Heart right ventricle (tissue), 16 donors: ENCODE measurements around the gene L3MBTL1. TPM values are rescaled to one million over a fixed set of nuclear protein-coding genes. Genes with fewer than 3 reads are reported as not detected.

Experiments
- ATAC-seq, 8 donors: fragments of 200-7000 bp; cut with Tn5 transposase; one replicate each; pipeline ENCODE4 v1.9.1; 2020; ENCODE audit warnings: mild to moderate bottlenecking in 8 of 8, moderate library complexity in 8 of 8, moderate number of reproducible peaks in 1 of 8
- DNase-seq, 2 donors: peaks; one replicate each; pipeline ENCODE4 v3.0.0-alpha.2; 2020
- H3K27ac ChIP-seq, 10 donors: fragments of 200-600 bp; sonication (generic) in 2 of 10; one replicate each; pipeline versions ENCODE4 v1.5.0 to v1.8.0; 2020 to 2022; ENCODE audit warnings: mild to moderate bottlenecking in 3 of 10
- H3K27me3 ChIP-seq, 7 donors: fragments of 200-600 bp; one replicate each; pipeline ENCODE4 v1.8.0; 2021 to 2022; ENCODE audit warnings: mild to moderate bottlenecking in 2 of 7
- H3K36me3 ChIP-seq, 9 donors: fragments of 200-600 bp; sonication (generic) in 1 of 9; one replicate each; pipeline versions ENCODE4 v1.5.0 to v1.8.0; 2020 to 2022; ENCODE audit warnings: mild to moderate bottlenecking in 2 of 9
- H3K4me1 ChIP-seq, 9 donors: fragments of 200-600 bp; sonication (generic) in 1 of 9; one replicate each; pipeline versions ENCODE4 v1.5.0 to v1.8.0; 2020 to 2022; ENCODE audit warnings: mild to moderate bottlenecking in 4 of 9
- H3K4me3 ChIP-seq, 10 donors: fragments of 200-600 bp; sonication (generic) in 2 of 10; one replicate each; pipeline versions ENCODE4 v1.5.0 to v1.8.0; 2020 to 2022; ENCODE audit warnings: mild to moderate bottlenecking in 7 of 10, moderate library complexity in 2 of 10
- H3K9me3 ChIP-seq, 11 donors: fragments of 200-600 bp in 10 of 11; sonication (generic) in 2 of 11; one replicate each; pipeline versions ENCODE4 v1.5.0 to v1.8.0; 2013 to 2022; ENCODE audit warnings: mild to moderate bottlenecking in 2 of 11, control low read depth in 1 of 11, moderate library complexity in 1 of 11
- CTCF ChIP-seq, 9 donors: fragments of 200-600 bp; sonication (generic) in 2 of 9; IDR thresholded peaks; one replicate each; pipeline versions ENCODE4 v1.5.0 to v1.8.0; 2021 to 2022; ENCODE audit warnings: antibody characterized with exemption in 9 of 9, mild to moderate bottlenecking in 5 of 9, moderate library complexity in 1 of 9
- WGBS, 2 donors: extraction: QIAGEN DNeasy Blood & Tissue Kit; methylation state at CpG; one replicate each; pipeline ENCODE4 v1.1.7; 2013; ENCODE audit warnings: inconsistent platforms in 1 of 2; 5-methylcytosine and 5-hydroxymethylcytosine counted together
- intact Hi-C, 10 donors: fragments of 100-400 bp; cut with DNase I; formaldehyde crosslinking; loops; one replicate each; pipeline versions ENCODE4 v1.11.1 to v1.14.2; 2022
- polyA plus RNA-seq, 2 donors: library from polyadenylated mRNA; stranded (reverse); fragments of 200-250 nt; gene quantifications; one replicate each; pipeline ENCODE4 v1.2.3, GENCODE V29; 2013
- total RNA-seq, 10 donors: library from RNA; stranded (reverse); fragmentation: NEBNext Ultra II Directional in 3 of 10; extraction: Animal tissue kit (Norgen Biotek cat#: 25700) in 3 of 10; gene quantifications; one replicate each; pipeline versions ENCODE4 v1.2.1 to v1.2.4, GENCODE V29; 2021 to 2023
- donor health status: Arrhythmogenic right ventricular cardiomyopathy.
- donor health status: ischemic (EF 13 %, LVEDD 7.1; RV severe dilation, severe dysfunction).
- donor health status: healthy with polysubstance abuse.
- donor health status: DM: no; HTN: yes; CAD: no.
- donor health status: DM: no; HTN: no; CAD: no.
- donor health status: ischemic (EF 25% LVEDD 6.9; RV normal size, moderate dysfunction).
- donor health status: ischemic (EF 25% LVEDD 5.7; RV mildly dilated, moderate dysfunction).
- donor health status: healthy.
- donor health status: DM: yes; HTN: yes; CAD: no.
- donor health status: Ischemic cardiomyopathy.
- donor health status: ischemic (EF 35%, LVEDD 5.7; RV mildly dilated, moderate dysfunction).
- donor health status: nonischemic (EF 11% LVEDD 7.7; RV severe dilation, severe dysfunction).
- donor health status: DM: yes; HTN: yes; CAD: no.
- donor health status: PGD.
- donor health status: ischemic (EF 29% LVEDD 5.4; RV normal size, mild dysfunction).
- donor health status: nonischemic (EF 23%, LVEDD 6.1; RV moderate dilation, normal function).

Gene L3MBTL1
- total and polyA plus RNA-seq, 12 donors, result 1.2 to 9.0 (median 4.9) TPM

- peaks cover 0 to 98% (median 67%) of the 10 kb centered on the region in 9 donors for H3K36me3 ChIP-seq
- TF ChIP-seq CTCF (IDR thresholded peaks at IDR 0.05), result no peak
Observed at GRCh38 chr20:43463527-43464218, 43.8 kb upstream of the L3MBTL1 start.

GRCh38 chr20:43464219-43464790, 43.2 kb upstream of the L3MBTL1 start:
- DNase-seq (no peak), ATAC-seq (no peak)
- H3K4me1 ChIP-seq, result peaks cover 0 to 46% (median 28%) of the 10 kb centered on the region in 9 donors
- intact Hi-C loops, result loop anchor here in 2 of 10 donors (10.0 kb wide), 1 partner anchor 130 kb away; the partner anchor contains the start of gene IFT52 (in 2 of the 2)
- no peak overlapping the region for H3K27ac ChIP-seq
- peaks cover 0 to 100% (median 62%) of the 10 kb centered on the region in 9 donors for H3K36me3 ChIP-seq
- no peak overlapping the region for H3K4me3 ChIP-seq
- 93 to 95% methylated on average over 9 of the region's 9 CpGs for WGBS, 2 donors
- no peak for TF ChIP-seq CTCF (IDR thresholded peaks at IDR 0.05)
- no peaks in the 10 kb centered on the region for H3K27me3 ChIP-seq
- H3K9me3 ChIP-seq, result no peaks in the 10 kb centered on the region

More at GRCh38 chr20:43463527-43464218, 43.8 kb upstream of the L3MBTL1 start:
- peaks cover 0 to 52% (median 34%) of the 10 kb centered on the region in 9 donors for H3K4me1 ChIP-seq
- DNase-seq (no peak), ATAC-seq (no peak)
- no peak overlapping the region for H3K27ac ChIP-seq
- H3K9me3 ChIP-seq, result no peaks in the 10 kb centered on the region
- H3K4me3 ChIP-seq, result no peak overlapping the region
- 80 to 81% methylated on average over 3 of the region's 3 CpGs for WGBS, 2 donors
- no peaks in the 10 kb centered on the region for H3K27me3 ChIP-seq
- intact Hi-C loops, result loop anchor here in 2 of 10 donors (10.0 kb wide), 1 partner anchor 131 kb away; the partner anchor contains the start of gene IFT52 (in 2 of the 2)

- H3K9me3 ChIP-seq, result no peaks in the 10 kb centered on the region
- peaks cover 0 to 34% (median 21%) of the 10 kb centered on the region in 9 donors for H3K4me1 ChIP-seq
- WGBS, 2 donors, result 97 to 99% methylated on average over 2 of the region's 2 CpGs
- no peak for ATAC-seq
- no peak for TF ChIP-seq CTCF (IDR thresholded peaks at IDR 0.05)
- intact Hi-C loops, result loop anchor here in 2 of 10 donors (10.0 kb wide), 1 partner anchor 129 kb away; the partner anchor contains the start of gene IFT52 (in 2 of the 2)
- H3K4me3 ChIP-seq, result no peak overlapping the region
- DNase-seq, result no peak
- no peaks in the 10 kb centered on the region for H3K27me3 ChIP-seq
- peaks cover 0 to 100% (median 52%) of the 10 kb centered on the region in 9 donors for H3K36me3 ChIP-seq
- H3K27ac ChIP-seq, result no peak overlapping the region
Observed at GRCh38 chr20:43465625-43465943, 41.9 kb upstream of the L3MBTL1 start.

- TF ChIP-seq CTCF (IDR thresholded peaks at IDR 0.05), result no peak
- H3K4me3 ChIP-seq, result no peak overlapping the region
- H3K4me1 ChIP-seq, result peaks cover 0 to 14% (median 9%) of the 10 kb centered on the region in 9 donors
- H3K9me3 ChIP-seq, result no peaks in the 10 kb centered on the region
- H3K27ac ChIP-seq, result no peak overlapping the region
- 98 to 100% methylated on average over 1 of the region's 1 CpG for WGBS, 2 donors
- no peaks in the 10 kb centered on the region for H3K27me3 ChIP-seq
- peaks cover 0 to 95% (median 35%) of the 10 kb centered on the region in 9 donors for H3K36me3 ChIP-seq
- DNase-seq (no peak), ATAC-seq (no peak)
- intact Hi-C loops, result loop anchor here in 2 of 10 donors (10.0 kb wide), 1 partner anchor 127 kb away; the partner anchor contains the start of gene IFT52 (in 2 of the 2)
Observed at GRCh38 chr20:43467589-43467988, 39.9 kb upstream of the L3MBTL1 start.
